HG03354 (cell line): ENCODE data around the gene IFT88.

Experiments
- ATAC-seq: cut with Tn5 transposase; IDR thresholded peaks from one replicate; pipeline ENCODE4 v1.9.1; 2021; ENCODE audit warnings: mild to moderate bottlenecking; ENCODE audit not compliant: unreplicated experiment, poor library complexity, severe bottlenecking

The IFT88 gene

GRCh38 chr13:20559659-20560356, 7.1 kb upstream of the IFT88 start:
- ATAC-seq = no peak

GRCh38 chr13:20561741-20562140, 5.2 kb upstream of the IFT88 start:
- no peak for ATAC-seq

- no peak for ATAC-seq
Observed at GRCh38 chr13:20565115-20565736, 1.7 kb upstream of the IFT88 start.

- peak; percentile 7 for ATAC-seq
Observed at GRCh38 chr13:20566468-20566897, 474 bp upstream of the IFT88 start.

GRCh38 chr13:20567881-20568528, 1.0 kb downstream of the IFT88 start:
- ATAC-seq = no peak

- no peak for ATAC-seq
Observed at GRCh38 chr13:20570517-20570916, 3.6 kb downstream of the IFT88 start.

- no peak for ATAC-seq
Observed at GRCh38 chr13:20571676-20572075, 4.7 kb downstream of the IFT88 start.

GRCh38 chr13:20573186-20573585, 6.2 kb downstream of the IFT88 start:
- ATAC-seq = no peak

GRCh38 chr13:20573636-20574035, 6.7 kb downstream of the IFT88 start:
- ATAC-seq = no peak

GRCh38 chr13:20579191-20579590, 12.2 kb downstream of the IFT88 start:
- no peak for ATAC-seq

GRCh38 chr13:20580257-20580656, 13.3 kb downstream of the IFT88 start:
- no peak for ATAC-seq

- no peak for ATAC-seq
Observed at GRCh38 chr13:20582026-20582425, 15.1 kb downstream of the IFT88 start.

- no peak for ATAC-seq
Observed at GRCh38 chr13:20583803-20584293, 16.9 kb downstream of the IFT88 start.

- no peak for ATAC-seq
Observed at GRCh38 chr13:20585371-20585770, 18.4 kb downstream of the IFT88 start.

- ATAC-seq = no peak
Observed at GRCh38 chr13:20588529-20589110, 21.7 kb downstream of the IFT88 start.

- no peak for ATAC-seq
Observed at GRCh38 chr13:20590561-20590960, 23.6 kb downstream of the IFT88 start.

GRCh38 chr13:20592606-20593005, 25.6 kb downstream of the IFT88 start:
- ATAC-seq = no peak

GRCh38 chr13:20594280-20594679, 27.3 kb downstream of the IFT88 start:
- ATAC-seq = no peak

- no peak for ATAC-seq
Observed at GRCh38 chr13:20607015-20607414, 40.1 kb downstream of the IFT88 start.

- ATAC-seq = no peak
Observed at GRCh38 chr13:20608438-20609020, 41.6 kb downstream of the IFT88 start.
